HG03432 (cell line): ENCODE measurements around the gene DNAAF5.
A peak's percentile ranks its signal among the peaks of the same experiment; 100 is the strongest.
"Not testable (repeated sequence)": the region's sequence is repeated elsewhere in the genome, so short reads cannot be mapped to it uniquely, and the experiment has no call there.

Source experiments
- ATAC-seq: cut with Tn5 transposase; IDR thresholded peaks from one replicate; pipeline ENCODE4 v1.9.1; 2021; ENCODE audit warnings: mild to moderate bottlenecking, moderate library complexity; ENCODE audit not compliant: unreplicated experiment

DNAAF5 gene

DNA sequence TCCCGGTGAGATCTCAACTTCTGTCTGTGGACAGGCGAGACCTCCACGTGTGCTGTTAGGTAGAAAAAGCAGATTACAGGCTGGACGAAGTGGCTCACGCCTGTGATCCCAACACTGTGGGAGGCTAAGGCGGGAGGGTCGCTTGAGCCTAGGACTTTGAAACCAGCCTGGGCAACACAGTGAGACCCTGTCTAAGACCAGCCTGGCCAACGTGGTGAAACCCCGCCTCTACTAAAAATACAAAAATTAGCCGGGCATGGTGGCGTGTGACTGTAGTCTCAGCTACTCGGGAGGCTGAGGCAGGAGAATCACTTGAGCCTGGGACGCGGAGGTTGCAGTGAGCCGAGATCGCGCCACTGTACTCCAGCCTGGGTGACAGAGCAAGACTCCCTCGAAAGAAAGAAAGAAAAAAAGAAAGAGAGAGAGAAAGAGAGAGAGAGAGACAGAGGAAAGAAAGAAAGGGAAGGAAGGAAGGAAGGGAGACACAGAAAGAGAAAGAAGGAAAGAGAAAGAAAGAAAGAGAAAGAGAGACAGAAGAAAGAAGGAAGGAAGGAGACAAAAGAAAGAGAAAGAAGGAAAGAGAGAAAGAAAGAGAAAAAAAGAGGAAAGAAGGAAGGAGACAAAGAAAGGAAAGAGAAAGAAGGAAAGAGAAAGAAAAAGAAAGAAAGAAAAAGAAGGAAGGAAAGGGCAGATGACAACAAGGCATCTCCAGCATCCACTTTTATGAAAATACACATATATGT lies 76.2 kb downstream of the DNAAF5 start:
- ATAC-seq = no peak

- ATAC-seq = no peak
Measured at GRCh38 chr7:803243-803635, 76.7 kb downstream of the DNAAF5 start.

DNA sequence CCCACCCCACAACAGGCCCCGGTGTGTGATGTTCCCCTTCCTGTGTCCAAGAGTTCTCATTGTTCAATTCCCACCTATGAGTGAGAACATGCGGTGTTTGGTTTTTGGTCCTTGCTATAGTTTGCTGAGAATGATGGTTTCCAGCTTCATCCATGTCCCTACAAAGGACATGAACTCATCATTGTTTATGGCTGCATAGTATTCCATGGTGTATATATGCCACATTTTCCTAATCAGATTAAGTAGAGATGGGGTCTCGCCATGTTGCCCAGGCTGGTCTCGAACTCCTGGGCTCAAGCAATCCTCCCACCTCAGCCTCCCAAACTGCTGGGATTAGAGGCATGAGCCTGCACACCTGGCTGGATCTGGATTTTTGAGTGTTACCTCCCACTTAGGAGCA lies 77.3 kb downstream of the DNAAF5 start:
- not testable (repeated sequence) for ATAC-seq

- no peak for ATAC-seq
Measured at GRCh38 chr7:805261-805660, 78.8 kb downstream of the DNAAF5 start.

- no peak for ATAC-seq
Measured at GRCh38 chr7:815284-816216, 89.1 kb downstream of the DNAAF5 start.

DNA sequence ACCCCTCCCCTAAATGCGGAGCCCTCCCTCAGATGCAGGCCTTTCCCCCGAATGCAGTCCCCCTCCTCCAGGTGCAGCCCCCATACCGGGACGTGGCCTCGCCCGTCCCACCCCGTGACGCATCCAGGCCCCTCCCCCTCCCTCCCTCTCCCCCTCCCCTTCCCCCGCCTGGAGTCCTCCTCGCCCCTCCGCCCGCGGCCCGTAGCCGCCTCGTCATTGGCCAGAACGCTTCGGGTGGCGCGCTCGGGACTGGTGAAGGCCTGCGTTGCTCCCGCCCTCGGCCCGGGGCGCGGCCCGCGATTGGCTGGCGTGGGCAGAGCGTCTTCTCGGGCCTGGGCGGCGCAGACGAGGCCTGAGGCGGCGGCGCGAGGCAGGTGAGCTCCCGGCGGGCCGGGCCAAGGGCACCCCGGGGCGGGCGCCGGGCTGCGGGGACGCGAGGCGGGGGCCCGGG lies 89.8 kb downstream of the DNAAF5 start:
- peak; percentile 89 for ATAC-seq

DNA sequence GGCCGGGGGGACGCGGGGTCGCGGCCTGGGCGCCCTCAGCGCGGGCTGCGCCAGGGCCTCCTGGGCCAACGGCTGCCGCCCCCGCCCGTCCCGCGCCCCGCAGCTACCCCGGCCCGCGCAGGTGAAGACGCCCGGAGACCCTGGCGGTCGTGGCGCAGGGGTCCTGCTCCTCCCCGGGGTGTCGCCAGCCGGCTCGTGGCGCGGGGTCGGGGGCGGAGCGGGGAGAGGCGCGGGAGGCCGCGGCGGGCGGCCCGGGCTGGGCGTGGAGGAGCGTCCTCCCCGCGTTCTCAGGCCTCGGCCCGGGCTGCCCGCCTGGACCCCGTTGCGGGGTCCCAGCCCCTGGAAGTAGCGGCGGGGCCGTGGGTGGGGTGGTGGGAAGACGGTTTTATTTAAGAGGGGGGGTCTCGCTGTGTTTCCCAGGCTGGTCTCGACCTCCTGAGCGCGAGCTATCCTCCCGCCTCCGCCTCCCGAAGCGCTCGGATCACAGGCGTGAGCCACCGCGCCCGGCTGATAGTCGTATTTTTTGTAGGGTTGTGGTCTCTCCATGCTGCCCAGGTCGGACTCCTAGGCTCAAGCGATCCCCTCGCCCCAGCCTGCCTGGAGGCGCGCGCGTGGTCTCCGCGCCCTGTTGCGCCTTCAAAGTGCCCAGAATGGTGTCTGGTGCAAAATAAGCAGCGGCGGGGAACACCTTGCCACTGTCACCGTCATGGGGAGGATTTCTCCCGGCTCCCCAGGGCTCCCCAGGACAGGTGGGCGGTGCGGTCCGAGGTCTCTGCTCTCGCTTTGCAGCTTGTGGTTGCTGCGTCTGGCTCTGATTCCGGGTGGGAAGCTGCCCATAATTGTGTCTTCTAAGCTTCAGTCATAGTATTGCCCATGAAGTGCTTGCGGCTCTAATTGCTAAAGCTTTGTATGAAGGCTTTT lies 90.5 kb downstream of the DNAAF5 start:
- peak; percentile 17 for ATAC-seq

DNA sequence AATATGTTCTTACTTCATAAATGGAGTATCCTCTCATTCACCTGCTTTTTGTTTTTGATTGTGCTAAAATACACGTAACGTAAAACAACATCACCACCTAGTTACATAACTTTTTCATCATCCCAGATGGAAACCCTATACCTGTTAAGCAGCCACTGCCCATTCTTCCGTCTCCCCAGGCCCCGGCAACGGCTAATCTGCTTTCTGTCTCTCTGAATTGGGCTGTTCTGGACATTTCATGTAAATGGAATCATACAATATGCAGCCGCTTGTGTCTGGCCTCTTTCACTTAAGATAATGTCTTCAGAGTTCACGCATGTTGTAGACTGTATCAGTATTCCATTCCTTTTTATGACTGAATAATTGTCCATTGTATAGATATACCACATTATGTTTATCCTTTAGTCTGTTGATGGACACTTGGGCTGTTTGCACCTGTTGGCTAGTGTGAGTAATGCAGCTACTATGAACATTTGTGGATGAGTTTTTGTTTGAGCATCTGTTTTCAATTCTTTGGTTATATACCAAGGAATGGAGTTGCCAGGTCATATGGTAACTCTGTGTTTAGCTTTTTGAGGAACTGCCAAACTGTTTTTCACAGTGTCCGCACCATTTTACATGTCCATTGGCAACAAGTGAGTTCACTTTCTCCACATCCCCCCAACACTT lies 91.7 kb downstream of the DNAAF5 start:
- no peak for ATAC-seq

GRCh38 chr7:820341-820740 lies 93.8 kb downstream of the DNAAF5 start:
- ATAC-seq = no peak

- ATAC-seq = no peak
Measured at GRCh38 chr7:821688-822087, 95.2 kb downstream of the DNAAF5 start.

- no peak for ATAC-seq
Measured at GRCh38 chr7:822692-823276, 96.3 kb downstream of the DNAAF5 start.

DNA sequence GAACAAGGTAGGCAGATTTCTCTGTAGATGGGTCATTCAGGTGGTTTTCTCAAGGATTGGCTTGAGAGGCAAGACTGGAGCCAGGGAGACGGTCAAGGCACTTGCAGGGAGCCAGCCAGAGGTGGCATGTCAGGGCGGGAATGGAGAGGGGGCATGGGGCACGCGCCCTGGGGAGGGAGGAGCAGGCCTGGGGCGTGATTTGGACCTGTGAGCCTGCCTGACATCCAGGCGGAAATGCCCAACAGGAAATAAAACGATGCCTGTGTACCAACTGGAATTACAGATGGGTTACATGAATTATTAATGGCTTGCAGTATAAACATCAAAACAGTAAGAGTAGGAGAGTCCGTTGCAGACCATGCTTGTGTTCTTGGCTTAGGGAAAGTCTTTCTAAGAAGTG lies 97.2 kb downstream of the DNAAF5 start:
- ATAC-seq = no peak

GRCh38 chr7:824081-824480 lies 97.6 kb downstream of the DNAAF5 start:
- ATAC-seq = no peak

GRCh38 chr7:824664-825063 lies 98.2 kb downstream of the DNAAF5 start:
- ATAC-seq = no peak

- ATAC-seq = no peak
Measured at GRCh38 chr7:825386-825785, 98.9 kb downstream of the DNAAF5 start.

DNA sequence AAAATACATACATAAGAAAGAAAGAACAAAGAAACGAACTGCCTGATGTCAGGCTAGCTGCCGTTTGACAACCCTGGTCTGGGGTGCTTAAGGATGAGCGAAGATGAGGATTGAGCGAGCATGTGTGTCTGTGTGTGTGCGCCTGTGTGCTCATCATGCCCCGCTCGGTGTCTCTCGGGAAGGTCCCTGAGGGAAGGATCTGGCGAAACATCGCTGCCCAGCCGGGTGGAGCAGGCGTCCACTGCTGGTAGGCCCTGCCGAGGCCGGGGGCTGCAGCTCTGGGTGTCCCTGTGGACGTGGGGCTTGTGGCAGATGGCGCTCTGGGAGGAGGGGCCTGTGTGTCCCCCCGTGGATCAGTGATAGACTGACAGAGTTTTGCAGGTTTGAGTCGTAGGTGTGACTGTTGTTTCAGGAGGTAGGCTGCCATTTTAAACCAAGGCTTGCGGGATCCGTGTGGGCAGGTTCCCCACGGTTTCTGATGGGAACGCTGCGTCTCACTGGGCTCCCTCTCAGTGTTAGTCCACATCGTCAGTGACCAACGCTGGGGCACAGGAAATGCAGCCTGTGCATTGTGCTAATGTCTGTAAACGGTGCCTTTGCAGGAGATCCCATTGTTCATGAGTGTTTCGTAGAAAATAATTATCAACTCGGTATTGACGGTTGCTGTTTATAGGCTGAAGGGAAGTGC lies 99.9 kb downstream of the DNAAF5 start:
- no peak for ATAC-seq

GRCh38 chr7:828793-829561 lies 102.5 kb downstream of the DNAAF5 start:
- ATAC-seq = no peak

DNA sequence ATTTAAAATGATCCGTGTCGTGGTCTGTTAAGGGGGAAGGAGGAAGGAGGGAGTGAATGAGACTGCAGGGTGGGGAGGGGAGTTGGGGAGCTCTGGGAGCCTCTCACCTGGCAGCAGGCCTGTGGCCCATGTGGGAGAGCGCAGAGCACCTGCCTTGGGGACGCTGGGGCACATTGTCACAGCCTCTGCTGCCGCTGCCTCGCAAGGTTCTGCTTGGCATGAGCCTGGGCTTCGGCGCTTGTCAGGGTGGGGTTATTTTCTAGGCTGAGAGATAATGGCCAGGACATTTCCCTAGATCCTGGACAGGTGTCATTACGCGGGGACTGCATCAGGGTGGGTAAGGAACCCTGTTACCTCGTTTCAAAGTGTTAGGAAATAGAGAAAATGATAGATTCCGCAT lies 103.6 kb downstream of the DNAAF5 start:
- ATAC-seq = no peak
